HCT116 (cell line): ENCODE results near the gene OSBPL10. TPM values are rescaled to one million over a fixed set of nuclear protein-coding genes. Genes with fewer than 3 reads are reported as not detected.

Source experiments
- ATAC-seq: fragments of 200-7000 bp; cut with Tn5 transposase; 2 replicates; pipeline ENCODE4 v1.9.1; 2020; ENCODE audit warnings: mild to moderate bottlenecking, moderate library complexity
- BruUV-seq: library from RNA; stranded (reverse); fragments of 400-500 nt; replicated peaks from 2 replicates; lab custom pipeline; 2021; lab: Mats Ljungman, UMichigan
- CTCF ChIA-PET: fragments of 300-600 bp; sonication (Branson Sonifier 250); formaldehyde crosslinking; loops from one replicate; lab custom pipeline; 2021; ENCODE audit warnings: antibody characterized with exemption; lab: Charles Lee
- POLR2A ChIA-PET: fragments of 300-600, 350-600 bp; sonication (Branson Sonifier 250); formaldehyde crosslinking; loops from one replicate; lab custom pipeline; 2021; ENCODE audit warnings: antibody characterized with exemption; lab: Charles Lee
- RAD21 ChIA-PET, 2 experiments: fragments of 300-600 bp; sonication (Branson Sonifier 250); formaldehyde crosslinking; loops; one replicate each; lab custom pipeline; 2023; ENCODE audit warnings: low total read pairs in 2 of 2; ENCODE audit not compliant: uncharacterized antibody in 2 of 2, unreplicated experiment in 2 of 2, low non-redundant PET in 1 of 2; lab: Charles Lee
- DNase-seq: peaks from one replicate; pipeline ENCODE4 v3.0.0-alpha.2; 2010; ENCODE audit warnings: low read depth, low spot score
- H2AFZ ChIP-seq: fragments of 200-600 bp; shearing (Covaris generic), sonication (generic); 2 replicates; pipeline ENCODE4 v1.6.1; 2017; ENCODE audit warnings: low read depth, mixed run types, mixed read lengths, antibody characterized with exemption, low read length; ENCODE audit not compliant: poor library complexity, severe bottlenecking
- H3K27ac ChIP-seq: 2 replicates; pipeline ENCODE4 v1.5.1; 2012; ENCODE audit warnings: low read depth, low read length
- H3K27me3 ChIP-seq: fragments of 200-600 bp; sonication (generic); 2 replicates; pipeline ENCODE4 v1.6.1; 2016; ENCODE audit warnings: mixed run types, low read length, mixed read lengths; ENCODE audit not compliant: insufficient read depth
- H3K36me3 ChIP-seq, 2 experiments: fragments of 200-500 bp in 1 of 2; fragments of 200-600 bp in 1 of 2; sonication (Bioruptor generic) in 1 of 2; sonication (generic) in 1 of 2; 2 replicates each; pipeline versions ENCODE4 v1.5.1 to v1.6.1; 2014 to 2016; ENCODE audit warnings: low read length in 2 of 2, inconsistent platforms in 1 of 2, mixed read lengths in 1 of 2, mixed run types in 1 of 2; ENCODE audit not compliant: insufficient read depth in 2 of 2, control insufficient read depth in 1 of 2
- H3K4me1 ChIP-seq, 2 experiments: fragments of 200-600 bp in 1 of 2; sonication (generic) in 1 of 2; 2 replicates each; pipeline versions ENCODE4 v1.5.1 to v1.6.1; 2012 to 2017; ENCODE audit warnings: low read length in 2 of 2, inconsistent platforms in 1 of 2, mild to moderate bottlenecking in 1 of 2, mixed read lengths in 1 of 2, mixed run types in 1 of 2, moderate library complexity in 1 of 2; ENCODE audit not compliant: insufficient read depth in 2 of 2, control insufficient read depth in 1 of 2
- H3K4me2 ChIP-seq: fragments of 200-600 bp; sonication (generic); 2 replicates; pipeline ENCODE4 v1.6.1; 2017; ENCODE audit warnings: mixed run types, low read length, mixed read lengths
- H3K4me3 ChIP-seq, 2 experiments: fragments of 200-600 bp in 1 of 2; sonication (generic) in 1 of 2; replicated peaks in 1 of 2; 2 replicates each; pipeline ENCODE4 v1.5.1; 2011 to 2016; ENCODE audit warnings: low read length in 2 of 2, control low read depth in 1 of 2, low read depth in 1 of 2, mild to moderate bottlenecking in 1 of 2, mixed read lengths in 1 of 2, mixed run types in 1 of 2
- H3K79me2 ChIP-seq: fragments of 200-600 bp; sonication (generic); 2 replicates; pipeline ENCODE4 v1.6.1; 2017; ENCODE audit warnings: mild to moderate bottlenecking, mixed run types, low read length, moderate library complexity, mixed read lengths; ENCODE audit not compliant: insufficient read depth
- H3K9ac ChIP-seq: fragments of 200-600 bp; sonication (generic); 2 replicates; pipeline ENCODE4 v1.6.1; 2016; ENCODE audit warnings: low read length, mixed read lengths
- H3K9me2 ChIP-seq: fragments of 200-600 bp; sonication (generic), shearing (Covaris generic); 2 replicates; pipeline ENCODE4 v1.6.1; 2017; ENCODE audit warnings: mixed run types, mild to moderate bottlenecking, moderate library complexity; ENCODE audit not compliant: insufficient read depth
- H3K9me3 ChIP-seq, 2 experiments: fragments of 200-500 bp in 1 of 2; fragments of 200-600 bp in 1 of 2; sonication (Bioruptor generic) in 1 of 2; sonication (generic) in 1 of 2; 2 replicates each; pipeline ENCODE4 v1.6.1; 2014 to 2017; ENCODE audit warnings: low read length in 2 of 2, mixed read lengths in 2 of 2, inconsistent platforms in 1 of 2, low read depth in 1 of 2, mild to moderate bottlenecking in 1 of 2, mixed run types in 1 of 2, moderate library complexity in 1 of 2; ENCODE audit not compliant: control insufficient read depth in 1 of 2, insufficient read depth in 1 of 2
- H4K20me1 ChIP-seq: fragments of 200-600 bp; sonication (generic), shearing (Covaris generic); 2 replicates; pipeline ENCODE4 v1.6.1; 2017; ENCODE audit warnings: mixed run types, mild to moderate bottlenecking, moderate library complexity; ENCODE audit not compliant: insufficient read depth
- POLR2A ChIP-seq: IDR thresholded peaks from 2 replicates; pipeline ENCODE4 v1.7.0; 2011; ENCODE audit warnings: borderline replicate concordance; ENCODE audit not compliant: insufficient read depth, insufficient read length; ENCODE audit errors: extremely low read depth
- POLR2AphosphoS5 ChIP-seq: IDR thresholded peaks from 2 replicates; pipeline ENCODE4 v1.6.1; 2011; ENCODE audit warnings: mild to moderate bottlenecking, low read depth, low read length, moderate library complexity
- SP1 ChIP-seq: IDR thresholded peaks from 2 replicates; pipeline ENCODE4 v1.6.1; 2012; ENCODE audit warnings: low read depth
- TCF7L2 ChIP-seq: IDR thresholded peaks from 2 replicates; pipeline ENCODE4 v1.7.0; 2011; ENCODE audit warnings: borderline replicate concordance, inconsistent platforms; ENCODE audit not compliant: insufficient read depth, insufficient read length; ENCODE audit errors: extremely low read depth
- ZFX ChIP-seq: fragments of 450-650 bp; IDR thresholded peaks from 2 replicates; pipeline ENCODE4 v1.6.1; 2017
- intact Hi-C: fragments of 100-400 bp; cut with micrococcal nuclease; formaldehyde crosslinking; loops from 2 replicates; pipeline ENCODE4 v1.10.0; 2022
- total RNA-seq: library from RNA; stranded (reverse); gene quantifications from one replicate; pipeline ENCODE4 v1.2.1, GENCODE V29; 2021; ENCODE audit not compliant: unreplicated experiment
- TF ChIP-seq, protein P1 (sequence below): IDR thresholded peaks from 2 replicates; pipeline ENCODE4 v1.6.1; 2012
- TF ChIP-seq, protein P2 (sequence below): IDR thresholded peaks from 2 replicates; pipeline ENCODE4 v1.6.1; 2012
- TF ChIP-seq, protein P3 (sequence below), 3 experiments: fragments of 200-600 bp in 1 of 3; sonication (generic) in 1 of 3; IDR thresholded peaks in 2 of 3; conservative IDR thresholded peaks in 1 of 3; 2 replicates each; pipeline ENCODE4 v1.5.1; 2012 to 2017; ENCODE audit warnings: low read depth in 2 of 3, low read length in 2 of 3, antibody characterized with exemption in 1 of 3, borderline replicate concordance in 1 of 3, control low read depth in 1 of 3, mild to moderate bottlenecking in 1 of 3, mixed read lengths in 1 of 3, mixed run types in 1 of 3, moderate library complexity in 1 of 3; ENCODE audit not compliant: insufficient read depth in 1 of 3
- TF ChIP-seq, protein P4 (sequence below): IDR thresholded peaks from 2 replicates; pipeline ENCODE4 v1.6.1; 2012; ENCODE audit warnings: low read depth

The OSBPL10 gene
- total RNA-seq, 1 experiment from 2014 or later = 25.8 TPM

DNA sequence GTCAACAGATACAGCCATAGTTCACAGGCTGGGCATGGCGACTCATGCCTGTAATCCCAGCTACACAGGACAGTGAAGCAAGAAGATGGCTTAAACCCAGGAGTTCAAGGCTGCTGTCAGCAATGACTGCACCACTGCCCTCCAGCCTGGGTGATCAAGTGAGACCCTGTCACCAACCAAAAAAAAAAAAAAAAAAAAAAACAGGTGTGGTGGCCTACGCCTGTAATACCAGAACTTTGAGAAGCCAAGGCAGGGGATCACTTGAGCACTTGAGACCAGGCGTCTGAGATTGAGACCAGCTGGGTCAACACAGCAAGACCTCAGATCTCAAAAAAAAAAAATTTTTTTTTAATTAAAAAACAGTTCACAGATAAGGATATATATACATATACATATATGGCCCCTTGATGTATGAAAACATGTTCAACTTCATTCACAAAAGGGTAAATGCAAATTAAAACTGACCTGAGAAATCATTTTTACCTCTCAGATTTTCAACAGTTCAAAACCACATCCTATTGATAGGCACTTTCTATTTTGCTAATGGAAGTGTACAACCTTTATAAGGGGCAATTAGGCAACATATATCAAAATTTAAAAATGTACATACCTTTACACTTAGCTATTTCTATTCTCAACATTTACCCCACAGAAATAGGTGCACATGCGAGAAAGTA is 51.1 kb downstream of the OSBPL10 start:
- no TSS peak for BruUV-seq
- H2AFZ ChIP-seq = no peak overlapping the region
- H3K4me3 ChIP-seq = no peak overlapping the region
- no peak overlapping the region for H3K27ac ChIP-seq
- intact Hi-C loops = loop anchor here (5.0 kb wide), 1 partner anchor 733 kb away; no protein-coding TSS in a partner anchor
- ChIA-PET RAD21 (no interaction called here), POLR2A (no interaction called here), CTCF (no interaction called here)
- H3K4me1 ChIP-seq = peaks cover 14% of the 10 kb centered on the region in 2 experiments; a peak in 3 of 4 replicates
- no peak for DNase-seq
- no peak overlapping the region for H3K4me2 ChIP-seq
- ATAC-seq = no peak
- TF ChIP-seq ZFX = no peak
- TF ChIP-seq POLR2A = no peak
- TF ChIP-seq, protein P1, sequence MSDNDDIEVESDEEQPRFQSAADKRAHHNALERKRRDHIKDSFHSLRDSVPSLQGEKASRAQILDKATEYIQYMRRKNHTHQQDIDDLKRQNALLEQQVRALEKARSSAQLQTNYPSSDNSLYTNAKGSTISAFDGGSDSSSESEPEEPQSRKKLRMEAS = no peak
- TF ChIP-seq, protein P2, sequence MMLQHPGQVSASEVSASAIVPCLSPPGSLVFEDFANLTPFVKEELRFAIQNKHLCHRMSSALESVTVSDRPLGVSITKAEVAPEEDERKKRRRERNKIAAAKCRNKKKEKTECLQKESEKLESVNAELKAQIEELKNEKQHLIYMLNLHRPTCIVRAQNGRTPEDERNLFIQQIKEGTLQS = no peak
- TF ChIP-seq TCF7L2 = no peak
- TF ChIP-seq POLR2AphosphoS5 = no peak
- TF ChIP-seq, protein P3, sequence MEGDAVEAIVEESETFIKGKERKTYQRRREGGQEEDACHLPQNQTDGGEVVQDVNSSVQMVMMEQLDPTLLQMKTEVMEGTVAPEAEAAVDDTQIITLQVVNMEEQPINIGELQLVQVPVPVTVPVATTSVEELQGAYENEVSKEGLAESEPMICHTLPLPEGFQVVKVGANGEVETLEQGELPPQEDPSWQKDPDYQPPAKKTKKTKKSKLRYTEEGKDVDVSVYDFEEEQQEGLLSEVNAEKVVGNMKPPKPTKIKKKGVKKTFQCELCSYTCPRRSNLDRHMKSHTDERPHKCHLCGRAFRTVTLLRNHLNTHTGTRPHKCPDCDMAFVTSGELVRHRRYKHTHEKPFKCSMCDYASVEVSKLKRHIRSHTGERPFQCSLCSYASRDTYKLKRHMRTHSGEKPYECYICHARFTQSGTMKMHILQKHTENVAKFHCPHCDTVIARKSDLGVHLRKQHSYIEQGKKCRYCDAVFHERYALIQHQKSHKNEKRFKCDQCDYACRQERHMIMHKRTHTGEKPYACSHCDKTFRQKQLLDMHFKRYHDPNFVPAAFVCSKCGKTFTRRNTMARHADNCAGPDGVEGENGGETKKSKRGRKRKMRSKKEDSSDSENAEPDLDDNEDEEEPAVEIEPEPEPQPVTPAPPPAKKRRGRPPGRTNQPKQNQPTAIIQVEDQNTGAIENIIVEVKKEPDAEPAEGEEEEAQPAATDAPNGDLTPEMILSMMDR (IDR thresholded peaks at IDR 0.05 in 2 of 3, conservative IDR thresholded peaks at IDR 0.05 in 1 of 3; ENCODE audit: borderline replicate concordance in 1 of 3, insufficient read depth in 1 of 3, low read depth in 2 of 3, low read length in 2 of 3) = no peak
- TF ChIP-seq SP1 = no peak
- TF ChIP-seq, protein P4, sequence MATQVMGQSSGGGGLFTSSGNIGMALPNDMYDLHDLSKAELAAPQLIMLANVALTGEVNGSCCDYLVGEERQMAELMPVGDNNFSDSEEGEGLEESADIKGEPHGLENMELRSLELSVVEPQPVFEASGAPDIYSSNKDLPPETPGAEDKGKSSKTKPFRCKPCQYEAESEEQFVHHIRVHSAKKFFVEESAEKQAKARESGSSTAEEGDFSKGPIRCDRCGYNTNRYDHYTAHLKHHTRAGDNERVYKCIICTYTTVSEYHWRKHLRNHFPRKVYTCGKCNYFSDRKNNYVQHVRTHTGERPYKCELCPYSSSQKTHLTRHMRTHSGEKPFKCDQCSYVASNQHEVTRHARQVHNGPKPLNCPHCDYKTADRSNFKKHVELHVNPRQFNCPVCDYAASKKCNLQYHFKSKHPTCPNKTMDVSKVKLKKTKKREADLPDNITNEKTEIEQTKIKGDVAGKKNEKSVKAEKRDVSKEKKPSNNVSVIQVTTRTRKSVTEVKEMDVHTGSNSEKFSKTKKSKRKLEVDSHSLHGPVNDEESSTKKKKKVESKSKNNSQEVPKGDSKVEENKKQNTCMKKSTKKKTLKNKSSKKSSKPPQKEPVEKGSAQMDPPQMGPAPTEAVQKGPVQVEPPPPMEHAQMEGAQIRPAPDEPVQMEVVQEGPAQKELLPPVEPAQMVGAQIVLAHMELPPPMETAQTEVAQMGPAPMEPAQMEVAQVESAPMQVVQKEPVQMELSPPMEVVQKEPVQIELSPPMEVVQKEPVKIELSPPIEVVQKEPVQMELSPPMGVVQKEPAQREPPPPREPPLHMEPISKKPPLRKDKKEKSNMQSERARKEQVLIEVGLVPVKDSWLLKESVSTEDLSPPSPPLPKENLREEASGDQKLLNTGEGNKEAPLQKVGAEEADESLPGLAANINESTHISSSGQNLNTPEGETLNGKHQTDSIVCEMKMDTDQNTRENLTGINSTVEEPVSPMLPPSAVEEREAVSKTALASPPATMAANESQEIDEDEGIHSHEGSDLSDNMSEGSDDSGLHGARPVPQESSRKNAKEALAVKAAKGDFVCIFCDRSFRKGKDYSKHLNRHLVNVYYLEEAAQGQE = no peak
- H3K9me2 ChIP-seq = no peaks in the 10 kb centered on the region
- 0 out of 2 replicates have a peak, but pooled peaks cover 3% of the 10 kb centered on the region for H4K20me1 ChIP-seq
- H3K27me3 ChIP-seq = no peaks in the 10 kb centered on the region
- no peak overlapping the region for H3K9ac ChIP-seq
- no peaks in the 10 kb centered on the region for H3K36me3 ChIP-seq
- H3K9me3 ChIP-seq = no peaks in the 10 kb centered on the region
- no peaks in the 10 kb centered on the region for H3K79me2 ChIP-seq
